AG08395 (cell line): Measurements from ENCODE around the gene BBS1.
"Not testable (repeated sequence)": the region's sequence is repeated elsewhere in the genome, so short reads cannot be mapped to it uniquely, and the experiment has no call there.

ENCODE experiments used
- DNase-seq: peaks from one replicate; pipeline ENCODE4 v3.0.0; 2012; ENCODE audit warnings: mixed read lengths, low spot score

Gene BBS1

DNA sequence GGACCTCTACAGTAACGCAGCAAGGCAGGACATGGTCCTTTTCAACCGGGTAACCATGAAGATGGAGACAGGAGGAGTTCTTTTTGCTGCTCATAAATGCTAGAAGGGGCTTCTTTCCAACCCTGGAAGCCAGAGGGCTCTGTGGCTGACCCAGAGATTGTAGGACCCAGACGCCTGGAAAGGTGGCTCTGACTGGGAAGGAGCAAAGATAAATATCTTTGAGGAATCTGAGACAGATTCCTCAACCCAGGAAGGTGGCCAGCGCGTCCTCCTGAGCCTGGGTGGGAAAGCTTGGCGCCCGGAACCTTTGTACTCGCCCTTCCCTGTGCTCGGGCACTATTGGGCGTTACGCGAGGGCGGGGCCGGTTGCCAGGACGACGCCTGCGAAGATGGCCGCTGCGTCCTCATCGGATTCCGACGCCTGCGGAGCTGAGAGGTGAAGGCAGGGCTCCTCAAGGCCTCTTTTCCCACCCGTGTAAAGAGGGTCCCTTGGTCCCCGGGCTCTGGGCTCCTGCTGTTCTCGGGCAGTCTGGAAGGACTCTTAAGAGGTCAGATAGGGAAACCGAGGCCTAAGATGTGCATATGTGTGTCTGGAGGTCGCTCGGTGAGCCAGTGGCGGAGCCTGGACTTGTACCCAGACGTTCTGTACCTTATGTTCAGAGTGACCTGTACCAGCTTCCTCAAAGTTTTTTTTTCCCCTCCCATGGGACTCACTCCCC lies at the start of gene BBS1:
TSS of gene BBS1 (plus strand) at position 365 of the 719 bp plus-strand sequence. CDS start at position 390, 25 bp downstream.
- DNase-seq = peak; percentile 93

DNA sequence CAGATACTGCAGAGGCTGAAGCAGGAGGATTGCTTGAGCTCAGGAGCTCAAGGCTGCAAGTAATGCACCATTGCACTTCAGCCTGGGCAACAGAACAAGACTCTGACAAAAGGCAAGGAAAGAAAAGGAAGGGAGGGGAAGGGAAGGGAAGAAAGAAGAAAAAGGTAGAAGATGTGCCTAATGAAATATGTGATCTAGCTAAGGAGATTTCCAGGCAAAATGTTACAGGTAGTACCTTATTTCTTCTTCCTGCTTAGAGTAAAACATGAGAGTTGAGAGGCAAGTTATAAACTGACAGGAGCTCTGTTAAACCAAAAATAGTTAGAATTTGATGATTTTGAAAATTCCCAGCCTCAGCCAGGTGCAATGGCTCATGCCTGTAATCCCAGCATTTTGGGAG lies 48.4 kb upstream of the BBS1 start:
- DNase-seq = no peak

DNA sequence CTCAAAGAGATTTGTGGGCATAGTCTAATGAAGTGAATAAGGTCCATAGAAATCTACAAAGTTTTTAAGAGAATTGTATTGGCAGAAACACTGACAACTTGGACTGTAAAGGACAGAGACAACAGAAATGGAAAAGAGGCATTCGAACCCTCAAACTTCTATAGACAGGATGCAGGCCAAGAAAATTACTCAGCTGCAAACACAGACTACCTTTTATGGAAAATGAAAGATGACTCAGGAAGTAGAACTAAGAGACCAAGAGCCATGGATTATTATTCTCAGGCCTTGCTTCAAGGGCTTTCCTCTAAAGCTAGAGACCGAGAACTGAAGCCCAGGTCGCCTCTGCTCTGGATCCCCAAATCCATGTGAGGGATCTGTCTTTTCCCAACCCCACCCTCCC lies 47.5 kb upstream of the BBS1 start:
- no peak for DNase-seq

DNA sequence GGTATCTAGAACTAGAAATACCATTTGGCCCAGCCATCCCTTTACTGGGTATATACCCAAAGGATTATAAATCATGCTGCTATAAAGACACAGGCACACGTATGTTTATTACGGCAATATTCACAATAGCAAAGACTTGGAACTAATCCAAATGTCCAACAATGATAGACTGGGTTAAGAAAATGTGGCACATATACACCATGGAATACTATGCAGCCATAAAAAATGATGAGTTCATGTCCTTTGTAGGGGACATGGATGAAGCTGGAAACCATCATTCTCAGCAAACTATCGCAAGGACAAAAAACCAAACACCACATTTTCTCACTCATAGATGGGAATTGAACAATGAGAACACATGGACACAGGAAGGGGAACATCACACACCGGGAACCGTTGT lies 46.3 kb upstream of the BBS1 start:
- DNase-seq = not testable (repeated sequence)

DNA sequence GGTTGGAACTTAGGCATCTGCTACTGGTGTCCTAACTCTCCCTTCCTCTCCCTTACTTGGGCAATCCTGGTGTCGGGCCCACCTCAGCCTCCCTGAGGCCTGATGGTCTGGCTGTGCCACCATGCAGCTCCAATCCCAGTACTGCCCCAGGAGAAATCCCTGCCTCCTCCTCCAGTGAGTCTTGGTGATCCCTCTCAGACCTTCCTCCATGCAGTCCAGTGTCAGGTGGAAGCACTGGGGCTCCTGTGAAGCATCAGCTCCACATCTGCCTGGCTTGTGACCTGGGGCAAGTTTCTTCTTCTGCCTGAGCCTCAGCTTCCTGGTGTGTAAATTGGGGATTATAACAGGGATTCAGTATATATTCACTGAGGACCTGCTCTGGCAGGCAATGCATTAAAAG lies 45.5 kb upstream of the BBS1 start:
- no peak for DNase-seq

DNA sequence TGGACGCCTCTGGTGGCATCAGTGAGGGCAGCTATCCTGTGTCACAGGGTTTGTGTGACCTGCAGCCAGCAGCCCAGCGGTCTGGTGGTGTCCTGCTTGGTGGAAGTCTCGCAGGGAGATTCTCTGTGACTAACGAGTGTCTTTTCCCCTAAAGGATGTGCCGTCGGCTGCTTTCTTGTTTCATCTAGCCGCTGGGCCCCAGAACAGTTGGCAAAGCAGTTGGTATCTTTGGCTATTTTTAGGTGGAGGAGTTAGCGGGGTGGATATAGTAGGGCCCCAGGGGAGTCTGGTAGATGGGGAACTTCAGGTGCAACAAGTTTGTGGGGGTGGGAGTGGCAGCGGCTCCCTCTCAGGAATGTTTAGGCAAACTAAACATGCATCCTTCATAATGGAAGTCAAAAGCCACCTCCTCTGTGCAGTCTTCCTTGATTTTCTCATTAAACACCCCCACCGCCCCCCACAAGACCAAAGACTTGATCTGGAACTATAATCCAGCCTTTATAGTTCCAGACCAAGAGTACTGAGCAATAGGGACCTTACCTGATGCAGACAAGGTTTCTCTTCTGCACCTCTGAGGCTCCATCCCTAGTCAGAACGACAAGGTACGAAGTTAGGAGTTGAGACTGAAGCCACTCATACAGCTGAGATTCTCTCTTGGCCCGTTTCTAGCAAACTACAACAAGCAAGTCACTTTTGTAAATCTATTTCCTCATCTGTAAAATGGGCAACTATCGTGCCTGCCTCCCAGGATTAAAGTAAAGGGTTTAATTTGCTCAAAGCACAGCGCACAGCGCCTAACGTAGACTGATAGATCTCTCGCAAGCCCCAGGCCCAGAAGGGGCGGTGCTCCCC lies 44.8 kb upstream of the BBS1 start:
- no peak for DNase-seq

DNA sequence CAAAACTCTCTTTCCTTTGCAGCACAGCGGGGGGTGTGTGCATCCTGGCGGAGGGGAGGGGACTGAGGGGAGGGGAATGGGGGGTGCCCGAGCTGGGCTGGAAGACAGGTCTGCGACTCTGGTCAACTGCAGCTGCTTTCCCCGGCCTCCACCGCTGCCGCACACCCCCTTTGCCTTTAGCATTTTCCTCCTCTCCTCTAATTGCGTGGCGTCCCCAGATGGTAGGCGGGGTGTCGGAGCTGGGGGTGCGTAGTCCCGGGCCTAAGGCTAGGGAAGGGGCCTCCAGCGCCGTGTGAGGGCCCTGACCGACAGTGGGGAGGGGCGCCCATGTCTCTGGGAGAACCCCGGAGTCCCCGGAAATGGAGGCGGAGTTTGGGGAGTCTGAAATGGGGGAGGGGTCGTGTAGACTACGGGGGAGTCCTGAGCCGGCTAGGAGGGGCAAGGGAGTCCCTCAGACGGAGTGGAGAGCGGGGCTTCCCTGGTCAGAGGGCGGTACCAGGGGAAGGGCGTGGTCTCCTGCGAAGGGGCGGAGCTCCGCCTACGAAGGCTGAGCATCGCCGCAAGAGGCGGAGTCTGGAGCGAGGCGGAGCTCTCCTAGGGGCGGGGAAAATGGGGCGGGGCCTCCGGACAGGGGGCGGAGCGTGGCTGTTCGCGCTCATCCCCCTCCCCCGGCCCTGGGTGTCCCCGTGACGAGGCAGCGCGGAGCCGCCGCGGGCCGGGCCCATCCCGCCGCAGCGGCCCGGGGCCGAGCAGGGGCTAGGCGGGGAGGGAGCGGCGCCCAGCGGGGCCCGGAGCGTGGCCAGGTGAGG lies 44.0 kb upstream of the BBS1 start, which contains the start of gene PELI3:
TSS of gene PELI3 (plus strand) at position 681 of the 809 bp plus-strand sequence. CDS start 1,224 bp downstream, outside the sequence.
- peak; percentile 99 for DNase-seq

DNA sequence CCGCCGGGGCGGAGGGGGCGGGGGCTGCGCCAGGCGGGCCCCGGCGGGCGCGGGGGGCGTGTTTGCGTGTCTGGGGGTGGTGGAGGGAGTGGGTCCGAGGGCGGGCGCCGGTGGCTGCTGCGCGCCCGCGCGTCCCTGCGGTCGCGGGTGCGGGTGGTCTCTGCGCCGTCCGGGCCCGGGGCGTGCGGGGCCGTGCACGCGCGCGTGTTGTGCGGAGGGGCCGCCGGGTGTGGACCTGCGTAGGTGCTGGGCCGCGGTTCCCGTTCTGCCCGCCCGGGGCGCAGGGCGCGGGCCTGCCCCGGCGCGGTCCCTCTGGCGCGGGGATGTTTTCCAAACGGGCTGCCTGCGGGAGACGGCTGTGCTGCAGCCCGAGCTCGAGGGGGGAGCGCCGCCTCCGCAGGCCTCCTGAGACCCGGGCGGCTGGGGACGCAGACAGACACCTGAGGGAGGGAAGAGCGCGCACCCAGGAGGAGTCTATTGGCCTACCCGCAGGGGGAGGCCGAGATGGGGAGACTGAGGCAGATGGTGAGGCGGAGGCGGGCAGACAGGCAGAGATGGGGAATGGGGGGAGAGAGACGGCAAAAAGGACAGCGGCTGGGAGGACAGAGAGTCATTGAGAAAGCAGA lies 43.3 kb upstream of the BBS1 start:
- DNase-seq = peak; percentile 56

DNA sequence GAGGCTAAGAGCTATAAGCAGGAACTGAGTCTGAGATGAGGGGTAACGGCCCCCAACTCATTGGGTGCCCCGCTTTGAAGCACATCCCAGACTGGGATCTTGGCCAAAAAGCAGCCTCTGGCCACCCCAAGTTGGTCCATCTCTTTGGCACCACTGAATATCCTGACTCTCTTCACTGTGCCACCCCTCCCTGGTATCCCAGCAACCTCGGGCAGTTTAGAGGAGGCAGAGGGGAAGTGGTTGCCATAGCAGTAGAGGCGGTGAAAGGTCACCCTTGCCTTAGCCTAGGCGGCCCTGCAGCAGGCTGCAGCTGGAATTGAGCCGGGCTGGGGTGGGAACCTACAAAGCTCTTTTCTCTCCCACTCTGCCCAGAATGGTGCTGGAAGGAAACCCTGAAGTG lies 42.7 kb upstream of the BBS1 start:
- no peak for DNase-seq

DNA sequence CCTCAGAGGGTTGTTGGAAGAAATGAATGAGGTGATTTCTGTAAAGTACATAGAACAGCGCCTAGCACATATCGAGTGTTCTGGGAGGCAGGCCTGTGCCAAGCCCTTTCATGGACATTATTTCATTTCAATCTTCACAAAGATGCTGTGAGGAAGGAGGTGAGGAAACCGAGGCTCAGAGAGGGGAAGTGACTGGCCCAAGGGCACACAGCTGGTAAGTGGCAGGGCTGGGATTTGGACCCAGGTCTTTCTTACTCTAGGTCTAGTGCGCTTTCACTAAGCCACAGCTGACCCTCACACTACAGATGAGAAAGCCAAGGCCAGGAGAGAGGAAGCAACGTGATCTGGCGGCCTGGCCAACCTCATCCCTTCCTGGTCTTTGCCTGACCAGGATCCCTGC lies 41.7 kb upstream of the BBS1 start:
- DNase-seq = no peak

DNA sequence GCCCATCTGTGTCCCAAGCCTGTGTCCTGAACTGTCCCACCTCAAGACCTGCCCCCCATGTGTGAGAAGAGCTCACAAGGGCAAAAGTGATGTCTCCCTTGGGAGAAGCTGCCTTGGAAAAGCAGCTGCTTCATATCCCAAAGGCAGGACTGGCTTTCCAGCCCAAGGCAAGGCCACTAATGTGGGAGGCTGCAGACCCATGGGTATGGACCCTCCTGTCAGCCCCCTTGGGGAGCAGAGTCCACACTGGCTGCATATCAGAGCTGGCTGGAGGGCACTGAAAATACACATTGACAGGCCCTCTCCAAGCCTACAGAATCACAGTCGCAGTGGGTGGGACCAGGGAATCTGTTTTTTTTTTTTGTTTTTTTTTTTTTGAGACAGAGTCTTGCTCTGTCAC lies 41.0 kb upstream of the BBS1 start:
- no peak for DNase-seq

DNA sequence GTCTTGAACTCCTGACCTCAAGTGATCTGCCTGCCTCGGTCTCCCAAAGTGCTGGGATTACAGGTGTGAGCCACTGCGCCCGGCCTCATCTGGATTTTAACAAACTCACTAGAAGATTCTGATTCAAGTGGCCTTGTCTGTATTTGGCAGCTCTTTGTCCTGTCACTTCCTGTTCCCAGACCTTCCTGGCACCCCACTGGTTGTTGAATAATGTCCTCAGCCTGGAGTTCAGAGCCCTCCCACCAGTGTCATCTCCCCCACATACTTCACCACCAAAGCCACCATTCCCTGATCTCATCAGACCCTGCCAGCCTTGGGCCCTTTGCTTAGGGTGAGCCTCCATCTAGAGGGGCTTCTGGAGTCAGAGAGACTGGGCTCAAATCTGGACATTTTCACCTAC lies 40.4 kb upstream of the BBS1 start:
- DNase-seq = no peak

DNA sequence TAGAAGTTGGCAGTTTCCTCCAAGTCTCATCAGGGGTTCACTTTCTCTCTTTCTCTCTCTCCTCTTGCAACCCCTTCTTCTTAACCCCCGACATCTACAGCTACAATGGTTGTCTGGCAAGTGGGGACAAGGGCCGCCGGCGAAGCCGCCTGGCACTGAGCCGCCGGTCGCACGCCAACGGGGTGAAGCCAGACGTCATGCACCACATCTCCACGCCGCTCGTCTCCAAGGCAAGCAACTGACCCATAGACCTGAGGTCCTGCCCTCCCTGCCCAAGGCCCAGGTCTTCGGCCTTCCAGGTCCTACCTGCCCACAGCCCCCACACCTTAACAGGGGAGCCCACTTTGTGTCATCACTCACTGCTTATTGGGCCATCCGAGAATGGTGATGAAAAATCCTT lies 39.3 kb upstream of the BBS1 start:
- no peak for DNase-seq

DNA sequence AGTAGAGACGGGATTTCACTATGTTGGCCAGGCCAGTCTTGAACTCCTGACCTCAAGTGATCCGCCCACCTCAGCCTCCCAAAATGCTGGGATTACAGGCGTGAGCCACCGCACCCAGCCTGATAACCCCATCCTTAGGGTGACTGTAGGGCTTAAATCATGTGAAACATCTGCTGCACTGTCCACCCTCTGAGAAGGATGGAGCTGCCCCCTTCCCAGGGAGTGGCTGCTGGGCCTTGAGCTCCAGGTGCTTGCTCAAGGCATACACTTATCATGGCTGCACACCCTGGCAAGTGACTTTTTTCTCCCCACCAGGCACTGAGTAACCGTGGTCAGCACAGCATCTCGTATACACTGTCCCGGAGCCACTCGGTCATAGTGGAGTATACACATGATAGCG lies 38.4 kb upstream of the BBS1 start:
- DNase-seq = no peak

DNA sequence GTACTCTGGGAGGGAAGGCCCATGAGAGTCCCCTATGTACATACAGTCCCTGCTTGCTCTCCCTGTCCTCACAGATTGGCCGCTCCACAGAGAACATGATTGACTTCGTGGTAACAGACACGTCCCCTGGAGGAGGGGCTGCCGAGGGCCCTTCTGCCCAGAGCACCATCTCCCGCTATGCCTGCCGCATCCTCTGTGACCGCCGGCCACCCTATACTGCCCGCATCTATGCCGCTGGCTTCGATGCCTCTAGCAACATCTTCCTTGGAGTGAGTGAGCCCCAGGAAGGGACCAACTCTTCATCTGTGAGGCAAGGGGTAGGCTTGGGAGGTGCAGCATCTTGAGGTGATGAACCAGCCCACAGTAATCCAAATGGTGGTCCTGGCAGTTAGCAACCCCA lies 37.3 kb upstream of the BBS1 start:
- no peak for DNase-seq

DNA sequence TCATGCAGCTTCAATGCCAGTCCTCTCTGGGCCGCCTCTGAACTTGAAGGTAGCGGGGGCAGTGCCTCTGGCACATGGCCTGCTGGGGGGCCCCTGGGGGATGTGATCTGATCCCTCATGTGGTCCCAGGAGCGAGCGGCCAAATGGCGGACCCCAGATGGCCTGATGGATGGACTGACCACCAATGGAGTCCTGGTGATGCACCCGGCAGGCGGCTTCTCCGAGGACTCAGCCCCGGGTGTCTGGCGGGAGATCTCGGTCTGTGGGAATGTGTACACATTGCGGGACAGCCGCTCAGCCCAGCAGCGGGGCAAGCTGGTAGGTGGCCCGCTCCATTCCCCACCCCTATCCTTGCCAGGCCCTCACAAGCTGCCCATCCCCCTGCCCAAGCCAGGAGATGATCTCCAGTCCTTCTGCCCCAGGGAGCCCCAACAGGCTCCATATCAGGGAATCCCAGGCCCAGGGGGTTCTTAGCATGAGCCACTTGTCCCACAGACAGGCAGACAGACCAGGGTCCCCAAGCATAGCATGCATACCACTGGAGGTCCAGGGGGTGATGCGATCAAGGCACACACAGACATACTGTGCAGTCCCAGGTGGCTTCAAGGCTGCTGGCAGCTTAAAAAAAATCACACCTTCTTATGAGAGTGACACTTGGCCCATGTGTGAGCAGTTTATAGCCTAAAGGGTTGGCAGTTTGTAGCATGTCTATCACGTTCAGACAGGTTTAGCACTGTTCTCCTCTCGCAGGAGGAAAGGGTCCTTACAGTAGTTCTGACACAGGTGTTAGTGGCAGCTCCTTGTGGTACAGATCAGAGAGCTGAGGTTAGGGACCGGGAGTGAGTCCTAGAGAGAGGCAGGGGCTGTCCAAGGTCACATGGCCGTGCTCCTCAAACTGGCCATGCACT lies 36.6 kb upstream of the BBS1 start:
- no peak for DNase-seq

DNA sequence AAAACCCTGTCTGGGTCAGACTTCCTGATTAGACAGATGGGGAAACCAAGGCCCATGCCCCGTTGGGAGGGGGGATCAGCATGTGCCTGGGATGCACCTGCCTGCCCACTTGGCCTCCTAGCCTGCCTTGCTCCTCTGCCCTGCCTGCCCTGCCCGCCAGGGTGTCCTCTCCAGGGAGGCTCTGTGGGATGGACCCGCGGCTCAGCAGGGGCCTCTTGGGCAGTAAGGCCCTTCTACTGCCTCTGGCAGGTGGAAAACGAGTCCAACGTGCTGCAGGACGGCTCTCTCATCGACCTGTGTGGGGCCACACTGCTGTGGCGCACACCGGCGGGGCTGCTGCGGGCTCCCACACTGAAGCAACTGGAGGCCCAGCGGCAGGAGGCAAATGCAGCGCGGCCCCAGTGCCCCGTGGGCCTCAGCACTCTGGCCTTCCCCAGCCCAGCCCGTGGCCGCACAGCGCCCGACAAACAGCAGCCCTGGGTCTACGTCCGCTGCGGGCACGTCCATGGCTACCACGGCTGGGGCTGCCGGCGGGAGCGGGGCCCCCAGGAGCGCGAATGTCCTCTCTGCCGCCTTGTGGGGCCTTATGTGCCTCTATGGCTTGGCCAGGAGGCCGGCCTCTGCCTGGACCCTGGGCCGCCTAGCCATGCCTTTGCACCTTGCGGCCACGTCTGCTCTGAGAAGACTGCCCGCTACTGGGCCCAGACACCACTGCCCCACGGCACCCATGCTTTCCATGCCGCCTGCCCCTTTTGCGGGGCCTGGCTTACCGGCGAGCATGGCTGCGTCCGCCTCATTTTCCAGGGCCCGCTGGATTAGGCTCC lies 34.9 kb upstream of the BBS1 start:
- no peak for DNase-seq

DNA sequence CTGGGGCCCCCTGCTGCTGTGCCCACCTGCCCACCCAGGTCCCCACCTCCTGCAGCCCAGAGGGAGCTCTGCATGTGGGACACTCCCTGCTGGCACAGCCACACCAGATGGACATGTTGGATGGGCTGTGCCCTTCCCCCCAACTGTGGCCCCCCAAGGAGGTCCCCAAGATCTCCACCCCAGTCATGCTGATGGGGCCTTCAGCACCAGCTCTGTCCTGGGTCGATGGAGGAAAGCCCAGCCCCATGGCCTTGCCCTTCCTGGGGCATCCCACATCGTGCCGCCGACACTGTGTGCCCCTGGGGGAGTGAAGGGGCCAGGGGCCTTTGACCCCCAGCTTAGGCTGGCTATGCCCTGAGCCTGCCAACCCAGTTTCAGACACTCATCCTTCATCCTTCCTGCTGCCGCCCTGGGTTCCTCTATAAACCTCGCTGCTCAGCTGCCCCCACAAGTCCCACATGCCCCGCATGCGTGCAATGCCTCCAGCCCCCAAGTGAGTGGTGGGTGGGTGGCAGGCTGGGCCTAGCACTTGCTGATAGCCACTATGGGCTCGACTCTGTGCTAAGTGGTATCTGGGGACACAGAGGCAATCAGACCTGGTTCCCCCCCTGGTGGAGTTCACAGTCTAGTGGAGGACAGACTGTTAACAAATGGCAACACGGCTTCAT lies 34.1 kb upstream of the BBS1 start:
- DNase-seq = no peak

DNA sequence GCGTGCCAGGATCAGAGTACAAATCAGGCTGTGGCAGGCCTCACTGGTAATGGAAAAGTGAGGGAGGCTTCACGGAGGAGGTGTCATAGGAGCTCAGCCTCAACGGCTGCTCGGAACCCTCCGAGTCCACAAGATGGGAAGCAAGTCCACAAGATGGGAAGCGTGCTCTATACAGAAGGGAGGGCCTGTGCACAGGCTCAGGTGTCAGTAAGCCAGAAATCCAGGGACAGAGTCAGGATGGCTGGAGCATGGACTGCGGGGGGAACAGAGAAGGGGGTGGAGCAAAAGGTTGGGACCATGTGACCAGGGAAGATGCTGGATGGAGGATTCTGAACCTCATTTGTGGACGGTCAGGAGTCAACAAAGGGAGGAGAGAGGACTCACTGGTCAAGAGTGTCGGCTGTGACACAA lies 33.6 kb upstream of the BBS1 start:
- DNase-seq = no peak
